DMS79 treated with DMSO at 0.1 percent for 48 hours (cell line): ENCODE measurements around the gene DCAF12L1.

Experiments used
- DNase-seq: peaks from one replicate; lab custom pipeline; 2025; lab: John Stamatoyannopoulos, UW

The DCAF12L1 gene

GRCh38 chrX:126552313-126553022 is at the start of gene DCAF12L1:
Gene DCAF12L1 (minus strand): TSS chrX:126552814. CDS start chrX:126552608, 206 bp downstream.
- DNase-seq: no peak

- no peak for DNase-seq
Observed at GRCh38 chrX:126580877-126581276, 28.3 kb upstream of the DCAF12L1 start.

GRCh38 chrX:126575911-126576310 is 23.3 kb upstream of the DCAF12L1 start:
- no peak for DNase-seq

- no peak for DNase-seq
Observed at GRCh38 chrX:126557151-126557550, 4.5 kb upstream of the DCAF12L1 start.

GRCh38 chrX:126551725-126552312 is 795 bp downstream of the DCAF12L1 start:
- DNase-seq: no peak

GRCh38 chrX:126551306-126551705 is 1.3 kb downstream of the DCAF12L1 start:
- DNase-seq: no peak

- no peak for DNase-seq
Observed at GRCh38 chrX:126550816-126551215, 1.8 kb downstream of the DCAF12L1 start.

GRCh38 chrX:126509923-126510322 is 42.7 kb downstream of the DCAF12L1 start:
- no peak for DNase-seq
